Fibroblast of lung (primary cell): ENCODE data around the gene WFDC10B. TPM values are rescaled to one million over a fixed set of nuclear protein-coding genes. Genes with fewer than 3 reads are reported as not detected.
"Not testable (repeated sequence)": the region's sequence is repeated elsewhere in the genome, so short reads cannot be mapped to it uniquely, and the experiment has no call there.

Experiments used
- DNase-seq, 2 donors: peaks; one replicate each; pipeline versions ENCODE4 v3.0.0 to v3.0.0-alpha.2; 2010; ENCODE audit warnings: low read depth in 2 of 2
- H2AFZ ChIP-seq: 2 replicates; pipeline ENCODE4 v1.5.1; 2012; ENCODE audit warnings: low read length, control low read depth, inconsistent platforms
- H3K27ac ChIP-seq: 2 replicates; pipeline ENCODE4 v1.5.1; 2011; ENCODE audit warnings: low read length, control low read depth; ENCODE audit not compliant: insufficient read depth
- H3K27me3 ChIP-seq: 2 replicates; pipeline ENCODE4 v1.5.1; 2011; ENCODE audit warnings: mild to moderate bottlenecking, low read length; ENCODE audit not compliant: control insufficient read depth, insufficient read depth
- H3K36me3 ChIP-seq: 2 replicates; pipeline ENCODE4 v1.5.1; 2011; ENCODE audit warnings: low read length; ENCODE audit not compliant: control insufficient read depth, insufficient read depth
- H3K4me1 ChIP-seq: 2 replicates; pipeline ENCODE4 v1.5.1; 2011; ENCODE audit warnings: low read length; ENCODE audit not compliant: control insufficient read depth, insufficient read depth; ENCODE audit errors: extremely low read depth
- H3K4me2 ChIP-seq: 2 replicates; pipeline ENCODE4 v1.5.1; 2011; ENCODE audit warnings: low read length, control low read depth; ENCODE audit not compliant: insufficient read depth; ENCODE audit errors: extremely low read depth
- H3K4me3 ChIP-seq, 4 experiments: fragments of 200-600 bp in 1 of 4; sonication (generic) in 1 of 4; replicated peaks in 1 of 4; 2 replicates each; pipeline ENCODE4 v1.5.1; 2011 to 2016; ENCODE audit warnings: low read length in 4 of 4, low read depth in 3 of 4, mild to moderate bottlenecking in 3 of 4, control low read depth in 2 of 4, inconsistent platforms in 1 of 4, mixed read lengths in 1 of 4; ENCODE audit not compliant: insufficient read depth in 1 of 4; ENCODE audit errors: control extremely low read depth in 1 of 4
- H3K79me2 ChIP-seq: 2 replicates; pipeline ENCODE4 v1.5.1; 2012; ENCODE audit warnings: mild to moderate bottlenecking, low read length, inconsistent platforms; ENCODE audit not compliant: control insufficient read depth, insufficient read depth
- H3K9ac ChIP-seq: 2 replicates; pipeline ENCODE4 v1.5.1; 2011; ENCODE audit warnings: mild to moderate bottlenecking, low read length, control low read depth; ENCODE audit not compliant: insufficient read depth
- H3K9me3 ChIP-seq: 2 replicates; pipeline ENCODE4 v1.5.1; 2012; ENCODE audit warnings: low read depth, low read length; ENCODE audit not compliant: control insufficient read depth, insufficient read depth
- H4K20me1 ChIP-seq: 2 replicates; pipeline ENCODE4 v1.5.1; 2011; ENCODE audit warnings: low read length; ENCODE audit not compliant: control insufficient read depth, insufficient read depth; ENCODE audit errors: extremely low read depth
- EZH2 ChIP-seq: IDR thresholded peaks from 2 replicates; pipeline ENCODE4 v1.5.1; 2012; ENCODE audit warnings: low read length, control low read depth, mild to moderate bottlenecking; ENCODE audit errors: missing control alignments
- polyA plus RNA-seq, 2 donors: library from polyadenylated mRNA; depleted of rRNA in 1 of 2; stranded (reverse) in 1 of 2; unstranded in 1 of 2; fragments of >200 nt; gene quantifications; 2 replicates each; pipeline ENCODE4 v1.2.1, GENCODE V29; 2011 to 2012; ENCODE audit warnings: missing spikeins in 1 of 2
- total RNA-seq: library from RNA; depleted of rRNA; stranded (reverse); fragments of >200 nt; gene quantifications from 2 replicates; pipeline ENCODE4 v1.2.1, GENCODE V29; 2014
- TF ChIP-seq, protein P1 (sequence below), 2 donors: IDR thresholded peaks in 1 of 2; conservative IDR thresholded peaks in 1 of 2; 1 replicate in 1 of 2; 2 replicates in 1 of 2; pipeline ENCODE4 v1.5.1; 2011 to 2012; ENCODE audit warnings: low read length in 2 of 2, control low read depth in 1 of 2, inconsistent platforms in 1 of 2, low read depth in 1 of 2, mild to moderate bottlenecking in 1 of 2

Gene WFDC10B
- total and polyA plus RNA-seq, 2 donors (not counting 1 experiment from before 2014, with no cell fraction given) = 0.22 TPM; not detected in 1

DNA sequence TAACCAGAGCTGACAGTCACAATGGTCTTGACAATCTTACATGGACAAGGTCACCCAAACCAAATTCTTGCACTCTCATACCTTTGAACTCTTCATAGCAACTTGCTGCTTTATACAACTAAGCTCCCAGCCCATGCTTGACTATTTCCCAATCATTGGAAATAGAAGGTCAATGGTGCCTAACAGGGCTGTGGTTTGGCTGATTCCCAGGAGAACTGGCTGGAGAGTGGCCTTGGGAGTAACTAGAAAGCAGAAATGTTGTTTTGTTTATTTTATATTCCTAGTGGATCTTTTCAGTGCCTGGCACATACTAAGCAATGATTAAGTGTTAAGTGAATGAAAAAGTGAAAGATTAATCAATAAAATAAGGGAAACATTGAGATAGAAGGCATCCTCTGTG is 20.3 kb upstream of the WFDC10B start:
- H4K20me1 ChIP-seq = no peaks in the 10 kb centered on the region

DNA sequence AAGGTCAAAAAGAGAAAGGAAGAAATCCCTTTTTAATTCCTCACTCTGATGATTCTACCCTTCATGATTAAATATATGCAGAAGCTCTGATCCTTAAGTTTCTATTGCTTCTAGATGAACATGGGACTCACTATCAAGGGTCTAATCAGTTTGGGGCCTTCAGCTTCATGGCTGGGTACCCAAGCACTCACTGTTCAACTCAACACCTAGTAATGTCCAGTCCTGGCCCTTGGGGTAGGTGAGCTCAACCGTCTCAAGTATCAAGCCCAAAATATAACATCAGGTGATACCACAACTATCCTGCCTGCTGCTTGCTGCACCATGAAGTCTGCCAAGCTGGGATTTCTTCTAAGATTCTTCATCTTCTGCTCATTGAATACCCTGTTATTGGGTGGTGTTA is 17.2 kb upstream of the WFDC10B start, which contains the start of gene SPINT4:
TSS of gene SPINT4 (plus strand) at position 301 of the 400 bp plus-strand sequence. CDS start at position 322, 21 bp downstream.
- Histone ChIP-seq H4K20me1 (no peaks in the 10 kb centered on the region), H3K9ac (no peak within 1 kb of the TSS), H3K4me2 (no peak within 1 kb of the TSS), H3K36me3 (no peaks in the 10 kb centered on the region), H3K27me3 (no peaks in the 10 kb centered on the region), H3K79me2 (no peaks in the 10 kb centered on the region), H3K27ac (no peak within 1 kb of the TSS), H3K9me3 (no peaks in the 10 kb centered on the region), H3K4me1 (no peaks in the 10 kb centered on the region), H2AFZ (no peak within 1 kb of the TSS), H3K4me3 (no peak within 1 kb of the TSS)
- DNase-seq = no peak
- no peak for TF ChIP-seq EZH2
- TF ChIP-seq, protein P1, sequence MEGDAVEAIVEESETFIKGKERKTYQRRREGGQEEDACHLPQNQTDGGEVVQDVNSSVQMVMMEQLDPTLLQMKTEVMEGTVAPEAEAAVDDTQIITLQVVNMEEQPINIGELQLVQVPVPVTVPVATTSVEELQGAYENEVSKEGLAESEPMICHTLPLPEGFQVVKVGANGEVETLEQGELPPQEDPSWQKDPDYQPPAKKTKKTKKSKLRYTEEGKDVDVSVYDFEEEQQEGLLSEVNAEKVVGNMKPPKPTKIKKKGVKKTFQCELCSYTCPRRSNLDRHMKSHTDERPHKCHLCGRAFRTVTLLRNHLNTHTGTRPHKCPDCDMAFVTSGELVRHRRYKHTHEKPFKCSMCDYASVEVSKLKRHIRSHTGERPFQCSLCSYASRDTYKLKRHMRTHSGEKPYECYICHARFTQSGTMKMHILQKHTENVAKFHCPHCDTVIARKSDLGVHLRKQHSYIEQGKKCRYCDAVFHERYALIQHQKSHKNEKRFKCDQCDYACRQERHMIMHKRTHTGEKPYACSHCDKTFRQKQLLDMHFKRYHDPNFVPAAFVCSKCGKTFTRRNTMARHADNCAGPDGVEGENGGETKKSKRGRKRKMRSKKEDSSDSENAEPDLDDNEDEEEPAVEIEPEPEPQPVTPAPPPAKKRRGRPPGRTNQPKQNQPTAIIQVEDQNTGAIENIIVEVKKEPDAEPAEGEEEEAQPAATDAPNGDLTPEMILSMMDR (conservative IDR thresholded peaks at IDR 0.05 in 1 of 2, IDR thresholded peaks at IDR 0.05 in 1 of 2; ENCODE audit: low read depth in 1 of 2, low read length in 2 of 2) = no peak

More for the DNA sequence above, 20.3 kb upstream of the WFDC10B start:
- peak in 1 of 2 donors; percentile 29 for DNase-seq
- Histone ChIP-seq H3K4me3 (no peak overlapping the region), H3K9ac (no peak overlapping the region), H3K36me3 (no peaks in the 10 kb centered on the region), H3K4me1 (no peaks in the 10 kb centered on the region), H2AFZ (no peak overlapping the region), H3K9me3 (no peaks in the 10 kb centered on the region), H3K4me2 (no peak overlapping the region), H3K27ac (no peak overlapping the region), H3K27me3 (no peaks in the 10 kb centered on the region), H3K79me2 (no peaks in the 10 kb centered on the region)
- no peak for TF ChIP-seq EZH2
- TF ChIP-seq, protein P1 (conservative IDR thresholded peaks at IDR 0.05 in 1 of 2, IDR thresholded peaks at IDR 0.05 in 1 of 2; ENCODE audit: low read depth in 1 of 2, low read length in 2 of 2) = no peak

DNA sequence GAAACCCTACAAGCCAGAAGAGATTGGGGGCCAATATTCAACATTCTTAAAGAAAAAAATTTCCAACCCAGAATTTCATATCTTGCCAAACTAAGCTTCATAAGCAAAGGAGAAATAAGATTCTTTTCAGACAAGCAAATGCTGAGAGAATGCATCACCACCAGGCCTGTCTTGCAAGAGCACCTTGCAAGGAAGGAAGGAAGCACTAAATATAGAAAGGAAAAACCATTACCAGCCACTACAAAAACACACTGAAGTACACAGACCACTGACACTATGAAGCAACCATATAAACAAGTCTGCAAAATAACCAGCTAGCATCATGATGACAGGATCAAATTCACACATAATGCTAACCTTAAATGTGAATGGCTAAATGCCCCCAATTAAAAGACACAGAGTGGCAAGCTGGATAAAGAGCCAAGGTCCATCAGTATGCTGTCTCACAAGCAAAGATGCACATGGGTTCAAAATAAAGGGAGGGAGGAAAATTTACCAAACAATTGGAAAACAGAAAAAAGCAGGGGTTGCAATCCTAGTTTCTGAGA is 11.4 kb upstream of the WFDC10B start:
- not testable (repeated sequence) for H3K79me2 ChIP-seq, H3K4me1 ChIP-seq, H4K20me1 ChIP-seq, H3K36me3 ChIP-seq, DNase-seq, H3K27ac ChIP-seq, H3K4me2 ChIP-seq, H3K4me3 ChIP-seq, H3K9ac ChIP-seq, H3K27me3 ChIP-seq, H2AFZ ChIP-seq, H3K9me3 ChIP-seq
